Gastrocnemius medialis (tissue), 4 donors: Measurements from ENCODE around the gene ARID5B. TPM values are rescaled to one million over a fixed set of nuclear protein-coding genes. Genes with fewer than 3 reads are reported as not detected.

Experiments used
- ATAC-seq, 2 donors: fragments of 150-250 bp; one replicate each; pipeline ENCODE4 v1.9.1; 2016
- DNase-seq, 2 donors: peaks; one replicate each; pipeline ENCODE4 v3.0.0-alpha.2; 2019
- H3K27ac ChIP-seq, 4 donors: fragments of 200-600 bp; sonication (generic); 1 replicate in 1 of 4; 2 replicates in 3 of 4; pipeline ENCODE4 v1.5.1; 2016 to 2018; ENCODE audit warnings: mild to moderate bottlenecking in 2 of 4, moderate library complexity in 1 of 4
- H3K27me3 ChIP-seq, 3 donors: fragments of 200-600 bp; sonication (generic) in 2 of 3; 1 replicate in 1 of 3; 2 replicates in 2 of 3; pipeline versions ENCODE4 v1.5.1 to v1.6.0; 2016 to 2019; ENCODE audit warnings: mild to moderate bottlenecking in 1 of 3, moderate library complexity in 1 of 3
- H3K36me3 ChIP-seq, 2 donors: fragments of 200-600 bp; sonication (generic) in 1 of 2; one replicate each; pipeline ENCODE4 v1.5.1; 2017 to 2018
- H3K4me1 ChIP-seq, 2 donors: fragments of 200-600 bp; sonication (generic) in 1 of 2; one replicate each; pipeline ENCODE4 v1.5.1; 2016 to 2017; ENCODE audit warnings: mild to moderate bottlenecking in 2 of 2
- H3K4me3 ChIP-seq, 4 donors: fragments of 200-600 bp; sonication (generic) in 3 of 4; 1 replicate in 1 of 4; 2 replicates in 3 of 4; pipeline ENCODE4 v1.5.1; 2016 to 2019; ENCODE audit warnings: mild to moderate bottlenecking in 2 of 4
- H3K9me3 ChIP-seq, 3 donors: fragments of 200-600 bp; sonication (generic) in 2 of 3; 1 replicate in 1 of 3; 2 replicates in 2 of 3; pipeline ENCODE4 v1.5.1; 2016 to 2019
- POLR2A ChIP-seq, 2 donors: fragments of 450-650 bp; IDR thresholded peaks; one replicate each; pipeline ENCODE4 v1.6.1; 2017; ENCODE audit warnings: antibody characterized with exemption in 2 of 2, mild to moderate bottlenecking in 2 of 2, moderate library complexity in 2 of 2
- in situ Hi-C, 4 donors: fragments of 200-750 bp; cut with MboI; loops; one replicate each; pipeline versions ENCODE4 v1.15.0 to v1.8.0; 2017; ENCODE audit warnings: low sequenced_read_pairs in 4 of 4
- intact Hi-C: fragments of 100-400 bp; cut with DNase I; formaldehyde crosslinking; loops from one replicate; pipeline ENCODE4 v1.15.1; 2023; ENCODE audit warnings: low total_unique reads
- total RNA-seq, 4 donors: library from RNA; depleted of rRNA; stranded (reverse); fragments of >200 nt; gene quantifications; one replicate each; pipeline versions ENCODE4 v1.1.0 to v1.2.3, GENCODE V29; 2016
- TF ChIP-seq, protein P1 (sequence below), 5 experiments: fragments of 450-650 bp in 3 of 5; fragments of 200-600 bp in 2 of 5; sonication (generic) in 2 of 5; IDR thresholded peaks in 4 of 5; conservative IDR thresholded peaks in 1 of 5; 1 replicate in 4 of 5; 2 replicates in 1 of 5; pipeline ENCODE4 v1.5.1; 2016 to 2019; ENCODE audit warnings: antibody characterized with exemption in 5 of 5, mild to moderate bottlenecking in 3 of 5, moderate library complexity in 3 of 5

Gene ARID5B
- total RNA-seq, 4 donors from 2014 or later = 156 to 512 (median 263) TPM

DNA sequence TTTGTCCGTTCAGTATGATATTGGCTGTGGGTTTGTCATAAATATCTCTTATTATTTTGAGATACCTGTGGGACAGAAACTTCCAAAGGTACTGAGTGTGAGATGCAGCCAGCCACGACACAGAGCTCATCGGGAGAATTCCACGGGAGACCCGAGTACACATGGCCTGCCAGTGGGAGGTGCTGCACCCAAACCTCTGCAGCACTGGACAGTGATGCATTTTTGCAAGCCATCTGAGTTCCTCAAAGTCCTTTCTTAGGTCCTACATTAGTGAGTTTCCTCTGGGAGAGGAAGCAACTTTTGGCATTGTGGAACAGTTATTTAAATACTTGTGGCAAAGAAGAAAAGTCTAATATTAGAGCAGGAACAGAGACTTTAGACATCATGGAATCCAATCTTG is 77.5 kb downstream of the ARID5B start:
- Histone ChIP-seq H3K36me3 (no peaks in the 10 kb centered on the region), H3K9me3 (no peaks in the 10 kb centered on the region), H3K27me3 (no peaks in the 10 kb centered on the region), H3K4me3 (no peak overlapping the region), H3K4me1 (peaks cover 10 to 22% of the 10 kb centered on the region in 2 donors), H3K27ac (no peak overlapping the region)
- DNase-seq (no peak), ATAC-seq (no peak)
- intact Hi-C loops (no loop called here), in situ Hi-C loops (no loop called here)
- TF ChIP-seq POLR2A (IDR thresholded peaks at IDR 0.05) = no peak
- TF ChIP-seq, protein P1, sequence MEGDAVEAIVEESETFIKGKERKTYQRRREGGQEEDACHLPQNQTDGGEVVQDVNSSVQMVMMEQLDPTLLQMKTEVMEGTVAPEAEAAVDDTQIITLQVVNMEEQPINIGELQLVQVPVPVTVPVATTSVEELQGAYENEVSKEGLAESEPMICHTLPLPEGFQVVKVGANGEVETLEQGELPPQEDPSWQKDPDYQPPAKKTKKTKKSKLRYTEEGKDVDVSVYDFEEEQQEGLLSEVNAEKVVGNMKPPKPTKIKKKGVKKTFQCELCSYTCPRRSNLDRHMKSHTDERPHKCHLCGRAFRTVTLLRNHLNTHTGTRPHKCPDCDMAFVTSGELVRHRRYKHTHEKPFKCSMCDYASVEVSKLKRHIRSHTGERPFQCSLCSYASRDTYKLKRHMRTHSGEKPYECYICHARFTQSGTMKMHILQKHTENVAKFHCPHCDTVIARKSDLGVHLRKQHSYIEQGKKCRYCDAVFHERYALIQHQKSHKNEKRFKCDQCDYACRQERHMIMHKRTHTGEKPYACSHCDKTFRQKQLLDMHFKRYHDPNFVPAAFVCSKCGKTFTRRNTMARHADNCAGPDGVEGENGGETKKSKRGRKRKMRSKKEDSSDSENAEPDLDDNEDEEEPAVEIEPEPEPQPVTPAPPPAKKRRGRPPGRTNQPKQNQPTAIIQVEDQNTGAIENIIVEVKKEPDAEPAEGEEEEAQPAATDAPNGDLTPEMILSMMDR (IDR thresholded peaks at IDR 0.05 in 4 of 5, conservative IDR thresholded peaks at IDR 0.05 in 1 of 5) = no peak

DNA sequence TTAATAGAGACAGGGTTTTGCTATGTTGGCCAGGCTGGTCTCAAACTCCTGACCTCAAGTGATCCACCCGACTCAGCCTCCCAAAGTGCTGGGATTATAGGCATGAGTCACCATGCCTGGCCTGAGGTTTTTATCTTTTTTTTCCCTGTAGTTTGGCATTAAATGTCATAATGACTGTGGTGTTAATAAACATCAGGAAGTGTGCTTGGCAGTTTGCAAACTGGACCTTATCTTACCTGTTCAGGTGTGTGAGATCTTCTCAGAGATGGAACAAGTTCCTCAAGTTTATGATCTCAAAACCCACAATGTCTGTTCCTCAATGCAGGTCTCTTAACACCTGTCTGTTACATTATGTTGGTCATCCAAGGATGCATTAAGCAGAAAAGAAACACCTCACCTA is 80.0 kb downstream of the ARID5B start:
- H3K27ac ChIP-seq = no peak overlapping the region
- no peak for ATAC-seq
- H3K9me3 ChIP-seq = no peaks in the 10 kb centered on the region
- TF ChIP-seq, protein P1 (IDR thresholded peaks at IDR 0.05 in 4 of 5, conservative IDR thresholded peaks at IDR 0.05 in 1 of 5) = no peak
- no peak for TF ChIP-seq POLR2A (IDR thresholded peaks at IDR 0.05)
- no peak overlapping the region for H3K4me3 ChIP-seq
- intact Hi-C loops = loop anchor here (1.0 to 5.0 kb wide), 2 partner anchors 39 to 43 kb away; no protein-coding TSS in a partner anchor
- in situ Hi-C loops = no loop called here
- DNase-seq = no peak
- H3K36me3 ChIP-seq = no peaks in the 10 kb centered on the region
- H3K27me3 ChIP-seq = no peaks in the 10 kb centered on the region
- H3K4me1 ChIP-seq = peaks cover 0 to 5% of the 10 kb centered on the region in 2 donors

GRCh38 chr10:61983255-61983654 is 81.8 kb downstream of the ARID5B start:
- no peaks in the 10 kb centered on the region for H3K27me3 ChIP-seq
- intact Hi-C loops (loop anchor here (5.0 kb wide), 1 partner anchor 41 kb away; no protein-coding TSS in a partner anchor), in situ Hi-C loops (no loop called here)
- H3K9me3 ChIP-seq = no peaks in the 10 kb centered on the region
- ATAC-seq (no peak), DNase-seq (no peak)
- peaks cover 0 to 9% of the 10 kb centered on the region in 2 donors for H3K4me1 ChIP-seq
- no peak overlapping the region for H3K4me3 ChIP-seq
- TF ChIP-seq POLR2A (IDR thresholded peaks at IDR 0.05) = no peak
- TF ChIP-seq, protein P1 (IDR thresholded peaks at IDR 0.05 in 4 of 5, conservative IDR thresholded peaks at IDR 0.05 in 1 of 5) = no peak
- H3K36me3 ChIP-seq = no peaks in the 10 kb centered on the region
- no peak overlapping the region for H3K27ac ChIP-seq

DNA sequence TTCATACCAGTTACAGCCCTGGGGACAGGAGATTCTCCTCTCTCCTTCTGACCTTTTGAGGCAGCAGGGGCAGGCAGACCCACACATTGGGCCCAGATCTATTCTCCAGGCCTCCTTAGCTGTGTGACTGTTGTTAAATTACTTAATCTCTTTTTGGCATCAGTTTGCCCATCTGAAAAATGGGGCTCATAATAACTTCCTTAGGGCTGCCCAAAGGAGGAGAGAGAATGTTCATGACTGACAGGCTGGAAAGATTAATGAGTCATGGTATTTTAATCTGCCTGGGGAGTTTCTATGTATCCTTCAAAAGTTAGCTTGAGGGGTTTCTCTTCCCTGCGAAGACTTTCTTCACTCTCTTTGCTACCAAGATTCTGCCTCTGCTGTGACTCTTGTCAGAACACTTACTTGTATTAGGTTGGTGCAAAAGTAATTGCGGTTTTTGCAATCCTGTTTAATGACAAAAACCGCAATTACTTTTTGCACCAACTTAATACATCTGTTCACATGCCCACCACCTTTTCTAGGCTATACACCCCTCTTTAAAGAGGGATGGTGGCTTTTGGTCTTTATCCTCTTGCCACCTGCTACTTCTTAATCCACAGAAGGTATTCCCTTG is 83.4 kb downstream of the ARID5B start:
- Histone ChIP-seq H3K4me1 (peaks cover 0 to 7% of the 10 kb centered on the region in 2 donors), H3K9me3 (no peaks in the 10 kb centered on the region), H3K27ac (no peak overlapping the region), H3K36me3 (no peaks in the 10 kb centered on the region), H3K27me3 (no peaks in the 10 kb centered on the region), H3K4me3 (no peak overlapping the region)
- intact Hi-C loops = loop anchor here (5.0 kb wide), 1 partner anchor 43 kb away; no protein-coding TSS in a partner anchor
- ATAC-seq (no peak), DNase-seq (no peak)
- TF ChIP-seq, protein P1 (IDR thresholded peaks at IDR 0.05 in 4 of 5, conservative IDR thresholded peaks at IDR 0.05 in 1 of 5) = no peak
- TF ChIP-seq POLR2A (IDR thresholded peaks at IDR 0.05) = no peak
- in situ Hi-C loops = no loop called here
